Left ventricle myocardium inferior (tissue), 1 donor: Measurements from ENCODE around the gene PDZRN3. TPM values are rescaled to one million over a fixed set of nuclear protein-coding genes. Genes with fewer than 3 reads are reported as not detected.
A peak's percentile ranks its signal among the peaks of the same experiment; 100 is the strongest.

Experiments
- DNase-seq: peaks from one replicate; pipeline ENCODE4 v3.0.0-alpha.2; 2020
- H3K27ac ChIP-seq: fragments of 200-600 bp; replicated peaks from 2 replicates; pipeline ENCODE4 v1.8.0; 2021
- H3K27me3 ChIP-seq: fragments of 200-600 bp; 2 replicates; pipeline ENCODE4 v1.8.0; 2021; ENCODE audit warnings: low read depth
- H3K36me3 ChIP-seq: fragments of 200-600 bp; 2 replicates; pipeline ENCODE4 v1.8.0; 2021
- H3K4me1 ChIP-seq: fragments of 200-600 bp; 2 replicates; pipeline ENCODE4 v1.8.0; 2021
- H3K4me3 ChIP-seq: fragments of 200-600 bp; 2 replicates; pipeline ENCODE4 v1.8.0; 2021; ENCODE audit warnings: mild to moderate bottlenecking, moderate library complexity
- H3K9me3 ChIP-seq: fragments of 200-600 bp; replicated peaks from 2 replicates; pipeline ENCODE4 v1.8.0; 2021
- CTCF ChIP-seq: fragments of 200-600 bp; IDR thresholded peaks from 2 replicates; pipeline ENCODE4 v1.8.0; 2021; ENCODE audit warnings: antibody characterized with exemption, mild to moderate bottlenecking, borderline replicate concordance
- intact Hi-C: fragments of 100-400 bp; cut with micrococcal nuclease; formaldehyde crosslinking; loops from one replicate; pipeline ENCODE4 v1.11.0; 2022
- total RNA-seq: library from RNA; stranded (reverse); fragmentation: NEBNext Ultra II Directional; extraction: Animal tissue kit (Norgen Biotek cat#: 25700); gene quantifications from one replicate; pipeline ENCODE4 v1.2.1, GENCODE V29; 2021
- donor health status: DM: no; HTN: yes; CAD: no; lungs with severe emphysema.

The PDZRN3 gene
- total RNA-seq, 1 donor from 2014 or later = 114 TPM

- DNase-seq = peak; percentile 61
- intact Hi-C loops = loop anchor here (2.0 to 5.0 kb wide), 2 partner anchors 48 to 401 kb away; no protein-coding TSS in a partner anchor
- Histone ChIP-seq H3K27me3 (no peaks in the 10 kb centered on the region), H3K27ac (peak overlapping the region; percentile 62), H3K9me3 (no peaks in the 10 kb centered on the region), H3K4me1 (peaks cover 89% of the 10 kb centered on the region), H3K4me3 (no peak overlapping the region), H3K36me3 (no peaks in the 10 kb centered on the region)
- peak; percentile 86 for TF ChIP-seq CTCF
These were observed 121.8 kb downstream of the PDZRN3 start for GRCh38 chr3:73502609-73503583.

DNA sequence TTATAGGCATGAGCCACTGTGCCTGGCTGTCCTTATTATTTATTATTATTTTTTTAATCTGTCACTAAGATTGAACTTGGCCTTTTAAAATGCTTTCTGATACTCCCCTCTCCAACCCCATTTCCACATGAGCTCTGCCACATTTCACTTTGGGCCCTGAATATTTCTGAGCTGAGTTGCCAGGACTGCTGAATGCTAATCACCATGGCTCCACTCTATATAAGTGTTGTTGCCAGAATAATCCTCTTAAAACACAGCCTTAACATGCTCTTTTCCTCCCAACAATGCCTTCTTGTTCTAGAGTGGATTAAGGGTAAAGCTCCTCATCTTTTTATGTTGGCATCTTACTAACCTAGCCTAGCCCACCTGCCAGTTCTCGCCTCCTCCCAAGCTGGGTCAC, 124.4 kb downstream of the PDZRN3 start:
- no peak for TF ChIP-seq CTCF
- H3K27ac ChIP-seq = peak overlapping the region; percentile 76
- H3K36me3 ChIP-seq = no peaks in the 10 kb centered on the region
- H3K9me3 ChIP-seq = no peaks in the 10 kb centered on the region
- H3K27me3 ChIP-seq = no peaks in the 10 kb centered on the region
- DNase-seq = no peak
- H3K4me1 ChIP-seq = peaks cover 77% of the 10 kb centered on the region
- no peak overlapping the region for H3K4me3 ChIP-seq
- intact Hi-C loops = loop anchor here (5.0 kb wide), 1 partner anchor 398 kb away; no protein-coding TSS in a partner anchor

GRCh38 chr3:73499787-73500186, 125.0 kb downstream of the PDZRN3 start:
- Histone ChIP-seq H3K9me3 (no peaks in the 10 kb centered on the region), H3K27ac (peak overlapping the region; percentile 76), H3K4me3 (no peak overlapping the region), H3K36me3 (no peaks in the 10 kb centered on the region), H3K27me3 (no peaks in the 10 kb centered on the region), H3K4me1 (peaks cover 77% of the 10 kb centered on the region)
- TF ChIP-seq CTCF = no peak
- intact Hi-C loops = loop anchor here (5.0 kb wide), 1 partner anchor 397 kb away; no protein-coding TSS in a partner anchor
- DNase-seq = no peak

- DNase-seq = peak; percentile 26
- Histone ChIP-seq H3K27me3 (no peaks in the 10 kb centered on the region), H3K9me3 (no peaks in the 10 kb centered on the region), H3K4me3 (no peak overlapping the region), H3K4me1 (peaks cover 77% of the 10 kb centered on the region), H3K27ac (peak overlapping the region; percentile 76), H3K36me3 (no peaks in the 10 kb centered on the region)
- TF ChIP-seq CTCF = no peak
- intact Hi-C loops = no loop called here
These were observed 125.7 kb downstream of the PDZRN3 start for GRCh38 chr3:73498764-73499622.
